Bone marrow (tissue), 2 donors: ENCODE results near the gene TRMT112.

Experiments
- DNase-seq, 2 donors: peaks; one replicate each; lab custom pipeline; 2025; lab: John Stamatoyannopoulos, UW

Gene TRMT112

GRCh38 chr11:64351136-64351631 is 33.8 kb upstream of the TRMT112 start:
- DNase-seq = no peak

GRCh38 chr11:64349404-64349803 is 32.0 kb upstream of the TRMT112 start:
- no peak for DNase-seq

- DNase-seq = no peak
Observed at GRCh38 chr11:64349025-64349387, 31.6 kb upstream of the TRMT112 start.

GRCh38 chr11:64348383-64349024 is 31.1 kb upstream of the TRMT112 start:
- DNase-seq = no peak

- no peak for DNase-seq
Observed at GRCh38 chr11:64347193-64347867, 30.0 kb upstream of the TRMT112 start.

GRCh38 chr11:64344787-64345186 is 27.4 kb upstream of the TRMT112 start:
- DNase-seq = no peak

- no peak for DNase-seq
Observed at GRCh38 chr11:64343767-64344559, 26.6 kb upstream of the TRMT112 start.

GRCh38 chr11:64342869-64343745 is 25.7 kb upstream of the TRMT112 start:
- DNase-seq = no peak

GRCh38 chr11:64341851-64342791 is 24.8 kb upstream of the TRMT112 start:
- DNase-seq = peak; percentile 76 to 83

- DNase-seq = no peak
Observed at GRCh38 chr11:64341429-64341828, 24.1 kb upstream of the TRMT112 start.

- DNase-seq = peak in 1 of 2 donors; percentile 38
Observed at GRCh38 chr11:64340671-64341335, 23.4 kb upstream of the TRMT112 start.

- DNase-seq = peak; percentile 38 to 71
Observed at GRCh38 chr11:64339754-64340408, 22.5 kb upstream of the TRMT112 start, which contains the start of gene CCDC88B. Gene CCDC88B, plus strand, starts transcription at chr11:64340204. Its CDS starts 63 bp downstream, at chr11:64340267.

- no peak for DNase-seq
Observed at GRCh38 chr11:64339286-64339685, 21.9 kb upstream of the TRMT112 start.

GRCh38 chr11:64338716-64339115 is 21.4 kb upstream of the TRMT112 start:
- DNase-seq = no peak

GRCh38 chr11:64337538-64338249 is 20.3 kb upstream of the TRMT112 start:
- no peak for DNase-seq

GRCh38 chr11:64334764-64335735 is 17.7 kb upstream of the TRMT112 start:
- peak; percentile 30 to 97 for DNase-seq

GRCh38 chr11:64333556-64333955 is 16.2 kb upstream of the TRMT112 start:
- no peak for DNase-seq
